Mesothelial cell of epicardium (in vitro differentiated cells): ENCODE data around the gene RORB. TPM values are rescaled to one million over a fixed set of nuclear protein-coding genes. Genes with fewer than 3 reads are reported as not detected.

Experiments used
- DNase-seq, 2 experiments: peaks; one replicate each; pipeline ENCODE4 v3.0.0; 2021; ENCODE audit warnings: low spot score in 2 of 2; ENCODE audit not compliant: unreplicated experiment in 2 of 2
- H3K27ac Mint-ChIP-seq: 2 replicates; pipeline ENCODE4 v1.8.0; 2021; ENCODE audit warnings: mixed read lengths
- H3K27me3 Mint-ChIP-seq: 2 replicates; pipeline ENCODE4 v1.8.0; 2021; ENCODE audit warnings: low read depth, mixed read lengths
- H3K36me3 Mint-ChIP-seq: 2 replicates; pipeline ENCODE4 v1.8.0; 2021; ENCODE audit warnings: mixed read lengths
- H3K4me1 Mint-ChIP-seq: 2 replicates; pipeline ENCODE4 v1.8.0; 2021; ENCODE audit warnings: mixed read lengths
- H3K4me3 Mint-ChIP-seq: 2 replicates; pipeline ENCODE4 v1.8.0; 2021; ENCODE audit warnings: mild to moderate bottlenecking, moderate library complexity, mixed read lengths
- H3K9me3 Mint-ChIP-seq: 2 replicates; pipeline ENCODE4 v1.8.0; 2021; ENCODE audit warnings: mixed read lengths
- CTCF ChIP-seq: fragments of 200-600 bp; sonication (generic); IDR thresholded peaks from one replicate; pipeline ENCODE4 v1.5.0; 2021; ENCODE audit warnings: antibody characterized with exemption; ENCODE audit not compliant: unreplicated experiment
- total RNA-seq: library from RNA; stranded (reverse); gene quantifications from 3 replicates; pipeline ENCODE4 v1.2.1, GENCODE V29; 2021

Gene RORB
- total RNA-seq, 1 donor from 2014 or later, result 0.38 TPM

- H3K9me3 Mint-ChIP-seq, result no peaks in the 10 kb centered on the region
- H3K4me3 Mint-ChIP-seq, result no peak overlapping the region
- TF ChIP-seq CTCF, result no peak
- H3K27ac Mint-ChIP-seq, result no peak overlapping the region
- DNase-seq, result no peak
- H3K36me3 Mint-ChIP-seq, result no peaks in the 10 kb centered on the region
- no peaks in the 10 kb centered on the region for H3K4me1 Mint-ChIP-seq
- peaks cover 22% of the 10 kb centered on the region for H3K27me3 Mint-ChIP-seq
Measured at GRCh38 chr9:74639112-74639511, 142.0 kb downstream of the RORB start.

GRCh38 chr9:74642376-74642775 lies 145.2 kb downstream of the RORB start:
- H3K9me3 Mint-ChIP-seq, result no peaks in the 10 kb centered on the region
- H3K36me3 Mint-ChIP-seq, result no peaks in the 10 kb centered on the region
- no peaks in the 10 kb centered on the region for H3K4me1 Mint-ChIP-seq
- H3K4me3 Mint-ChIP-seq, result no peak overlapping the region
- no peak for DNase-seq
- peaks cover 19% of the 10 kb centered on the region for H3K27me3 Mint-ChIP-seq
- no peak for TF ChIP-seq CTCF
- no peak overlapping the region for H3K27ac Mint-ChIP-seq

- Mint-ChIP-seq H3K4me1 (no peaks in the 10 kb centered on the region), H3K27ac (no peak overlapping the region), H3K9me3 (no peaks in the 10 kb centered on the region), H3K4me3 (no peak overlapping the region), H3K27me3 (peaks cover 22% of the 10 kb centered on the region), H3K36me3 (no peaks in the 10 kb centered on the region)
- no peak for TF ChIP-seq CTCF
- DNase-seq, result no peak
Measured at GRCh38 chr9:74643303-74643923, 146.3 kb downstream of the RORB start.

GRCh38 chr9:74644023-74644422 lies 146.9 kb downstream of the RORB start:
- Mint-ChIP-seq H3K27me3 (peaks cover 24% of the 10 kb centered on the region), H3K36me3 (no peaks in the 10 kb centered on the region), H3K9me3 (no peaks in the 10 kb centered on the region), H3K4me1 (no peaks in the 10 kb centered on the region), H3K27ac (no peak overlapping the region), H3K4me3 (no peak overlapping the region)
- no peak for TF ChIP-seq CTCF
- DNase-seq, result no peak

GRCh38 chr9:74645007-74645639 lies 148.0 kb downstream of the RORB start:
- TF ChIP-seq CTCF, result peak; percentile 54
- H3K36me3 Mint-ChIP-seq, result no peaks in the 10 kb centered on the region
- H3K4me1 Mint-ChIP-seq, result no peaks in the 10 kb centered on the region
- peaks cover 24% of the 10 kb centered on the region for H3K27me3 Mint-ChIP-seq
- no peak overlapping the region for H3K27ac Mint-ChIP-seq
- H3K4me3 Mint-ChIP-seq, result no peak overlapping the region
- H3K9me3 Mint-ChIP-seq, result no peaks in the 10 kb centered on the region
- DNase-seq, result no peak
